ENCODE data around the gene SMPDL3A. TPM values are rescaled to one million over a fixed set of nuclear protein-coding genes. Genes with fewer than 3 reads are reported as not detected.

Gene SMPDL3A
- total and polyA plus RNA-seq, 2 donors (not counting 3 experiments of a cell fraction or from before 2014, with no cell fraction given): 4.1 to 4.2 TPM

GRCh38 chr6:122783401-122783800 is 5.7 kb upstream of the SMPDL3A start:
- Histone ChIP-seq H3K9ac (replicated peaks; ENCODE audit: extremely low read depth, insufficient read depth, low read length) (no peak overlapping the region), H4K20me1 (replicated peaks; ENCODE audit: control insufficient read depth, extremely low read depth, insufficient read depth, low read length) (no peaks in the 10 kb centered on the region), H3K27me3 (ENCODE audit: control insufficient read depth in 2 of 2, insufficient read depth in 2 of 2, low read length in 2 of 2) (peaks cover 16 to 30% of the 10 kb centered on the region in 2 experiments), H3K79me2 (ENCODE audit: control insufficient read depth, insufficient read depth, low read length) (no peaks in the 10 kb centered on the region), H3K9me3 (replicated peaks; ENCODE audit: control insufficient read depth, insufficient read depth, low read length) (no peaks in the 10 kb centered on the region), H3K9me1 (replicated peaks; ENCODE audit: control insufficient read depth, extremely low read depth, insufficient read depth, low read length) (no peaks in the 10 kb centered on the region), H3K4me3 (replicated peaks in 1 of 3; ENCODE audit: insufficient read depth in 1 of 3, low read depth in 1 of 3, low read length in 3 of 3) (no peak overlapping the region), H3K27ac (ENCODE audit: insufficient read depth, low read depth, low read length) (no peak overlapping the region), H2AFZ (ENCODE audit: low read depth, low read length) (no peak overlapping the region), H3K4me2 (ENCODE audit: insufficient read depth, low read length) (no peak overlapping the region), H3K36me3 (ENCODE audit: control insufficient read depth in 2 of 2, extremely low read depth in 1 of 2, insufficient read depth in 2 of 2, low read length in 2 of 2) (no peaks in the 10 kb centered on the region), H3K4me1 (ENCODE audit: control insufficient read depth, extremely low read depth, insufficient read depth, low read length) (no peaks in the 10 kb centered on the region)
- DNase-seq (ENCODE audit: low read depth, low spot score) (no peak), FAIRE-seq (no peak)
- no TSS peak for BruUV-seq (replicated peaks)
- POLR2A ChIA-PET: no interaction called here
- CTCF ChIA-PET: interaction anchor here (0.8 kb wide), 1 partner anchor 10 kb away, joined by 3 read pairs; no protein-coding TSS in a partner anchor
- intact Hi-C loops (cut with micrococcal nuclease): loop anchor here (10.0 kb wide), 1 partner anchor 389 kb away; the partner anchor contains the start of gene HSF2
- dilution Hi-C loops (cut with MboI; ENCODE audit: extremely low pct_ligation_motif_present, low sequenced_read_pairs): no loop called here
- TF ChIP-seq CTCF (IDR thresholded peaks at IDR 0.05; ENCODE audit: extremely low read depth in 1 of 2, insufficient read depth in 1 of 2, low read depth in 1 of 2, low read length in 2 of 2) (no peak), MAX (IDR thresholded peaks at IDR 0.05; ENCODE audit: insufficient read depth, insufficient read length) (no peak), EZH2 (IDR thresholded peaks at IDR 0.05; ENCODE audit: borderline replicate concordance, low read depth, low read length, severe bottlenecking) (no peak), POLR2AphosphoS5 (IDR thresholded peaks at IDR 0.05; ENCODE audit: insufficient read depth, low read depth, low read length) (no peak), MYC (IDR thresholded peaks at IDR 0.05; ENCODE audit: low read depth, low read length) (no peak)

Measured in endothelial cell of umbilical vein (primary cell).